OCI-LY3 (cell line): ENCODE data around the gene ANGPTL3.
"Not testable (repeated sequence)": the region's sequence is repeated elsewhere in the genome, so short reads cannot be mapped to it uniquely, and the experiment has no call there.

Experiments used
- EZH2phosphoT487 ChIP-seq: fragments of 200-600 bp; shearing (Covaris generic); IDR thresholded peaks from 2 replicates; pipeline ENCODE4 v1.6.1; 2018; ENCODE audit warnings: antibody characterized with exemption, mixed run types, low read depth
- TF ChIP-seq, protein P1 (sequence below): fragments of 200-600, 300-600 bp; sonication (generic); IDR thresholded peaks from 2 replicates; pipeline ENCODE4 v1.5.1; 2014; ENCODE audit warnings: antibody characterized with exemption, low read length, low read depth

- TF ChIP-seq, protein P1, sequence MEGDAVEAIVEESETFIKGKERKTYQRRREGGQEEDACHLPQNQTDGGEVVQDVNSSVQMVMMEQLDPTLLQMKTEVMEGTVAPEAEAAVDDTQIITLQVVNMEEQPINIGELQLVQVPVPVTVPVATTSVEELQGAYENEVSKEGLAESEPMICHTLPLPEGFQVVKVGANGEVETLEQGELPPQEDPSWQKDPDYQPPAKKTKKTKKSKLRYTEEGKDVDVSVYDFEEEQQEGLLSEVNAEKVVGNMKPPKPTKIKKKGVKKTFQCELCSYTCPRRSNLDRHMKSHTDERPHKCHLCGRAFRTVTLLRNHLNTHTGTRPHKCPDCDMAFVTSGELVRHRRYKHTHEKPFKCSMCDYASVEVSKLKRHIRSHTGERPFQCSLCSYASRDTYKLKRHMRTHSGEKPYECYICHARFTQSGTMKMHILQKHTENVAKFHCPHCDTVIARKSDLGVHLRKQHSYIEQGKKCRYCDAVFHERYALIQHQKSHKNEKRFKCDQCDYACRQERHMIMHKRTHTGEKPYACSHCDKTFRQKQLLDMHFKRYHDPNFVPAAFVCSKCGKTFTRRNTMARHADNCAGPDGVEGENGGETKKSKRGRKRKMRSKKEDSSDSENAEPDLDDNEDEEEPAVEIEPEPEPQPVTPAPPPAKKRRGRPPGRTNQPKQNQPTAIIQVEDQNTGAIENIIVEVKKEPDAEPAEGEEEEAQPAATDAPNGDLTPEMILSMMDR, result not testable (repeated sequence)
- TF ChIP-seq EZH2phosphoT487, result not testable (repeated sequence)
Observed at GRCh38 chr1:62610588-62610987, 13.3 kb downstream of the ANGPTL3 start.
